Activated CD4-positive, alpha-beta T cell treated with anti-CD3 and anti-CD28 coated beads, Interleukin-2, amount 50 U/mL, for 24 hours (primary cell): ENCODE measurements around the gene C20orf204.
"Not testable (repeated sequence)": the region's sequence is repeated elsewhere in the genome, so short reads cannot be mapped to it uniquely, and the experiment has no call there.

Source experiments
- DNase-seq, 2 donors: peaks; one replicate each; pipeline ENCODE4 v3.0.0-alpha.2; 2020; ENCODE audit warnings: low read depth in 1 of 2, low spot score in 1 of 2

C20orf204 gene, protein sequence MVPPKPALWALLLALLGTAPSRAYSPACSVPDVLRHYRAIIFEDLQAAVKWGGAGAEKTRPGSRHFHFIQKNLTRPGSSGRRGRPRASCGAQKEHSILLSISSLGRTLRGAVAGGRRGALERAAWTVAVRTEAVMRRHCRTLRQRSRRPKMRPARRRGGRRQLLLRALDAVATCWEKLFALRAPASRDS

GRCh38 chr20:64035933-64036345 is at the start of gene C20orf204:
Gene C20orf204 (plus strand): TSS chr20:64036182. CDS start chr20:64036324, 142 bp downstream.
- no peak for DNase-seq

GRCh38 chr20:64000906-64001305 is 35.1 kb upstream of the C20orf204 start:
- no peak for DNase-seq

DNA sequence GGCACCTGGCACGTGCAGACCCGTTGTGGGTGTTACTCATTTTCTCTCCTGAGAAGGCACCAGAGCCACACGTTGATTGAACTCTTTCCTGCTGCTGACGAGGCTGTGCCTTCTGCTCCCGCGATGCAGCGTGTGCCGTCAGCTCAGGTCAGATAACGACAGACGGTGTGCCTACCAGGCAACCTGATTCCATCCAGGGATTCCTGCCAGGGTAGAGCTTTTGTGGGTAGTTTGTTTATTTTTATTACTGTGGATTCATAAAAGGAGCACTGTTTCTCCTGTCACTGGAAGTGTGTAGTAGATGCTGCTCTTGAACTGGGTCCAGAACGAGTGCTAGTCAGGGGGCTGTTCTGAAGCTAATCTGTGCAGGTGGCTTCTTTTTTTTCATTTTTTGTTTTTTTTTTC is 34.4 kb upstream of the C20orf204 start:
- DNase-seq, result no peak

DNA sequence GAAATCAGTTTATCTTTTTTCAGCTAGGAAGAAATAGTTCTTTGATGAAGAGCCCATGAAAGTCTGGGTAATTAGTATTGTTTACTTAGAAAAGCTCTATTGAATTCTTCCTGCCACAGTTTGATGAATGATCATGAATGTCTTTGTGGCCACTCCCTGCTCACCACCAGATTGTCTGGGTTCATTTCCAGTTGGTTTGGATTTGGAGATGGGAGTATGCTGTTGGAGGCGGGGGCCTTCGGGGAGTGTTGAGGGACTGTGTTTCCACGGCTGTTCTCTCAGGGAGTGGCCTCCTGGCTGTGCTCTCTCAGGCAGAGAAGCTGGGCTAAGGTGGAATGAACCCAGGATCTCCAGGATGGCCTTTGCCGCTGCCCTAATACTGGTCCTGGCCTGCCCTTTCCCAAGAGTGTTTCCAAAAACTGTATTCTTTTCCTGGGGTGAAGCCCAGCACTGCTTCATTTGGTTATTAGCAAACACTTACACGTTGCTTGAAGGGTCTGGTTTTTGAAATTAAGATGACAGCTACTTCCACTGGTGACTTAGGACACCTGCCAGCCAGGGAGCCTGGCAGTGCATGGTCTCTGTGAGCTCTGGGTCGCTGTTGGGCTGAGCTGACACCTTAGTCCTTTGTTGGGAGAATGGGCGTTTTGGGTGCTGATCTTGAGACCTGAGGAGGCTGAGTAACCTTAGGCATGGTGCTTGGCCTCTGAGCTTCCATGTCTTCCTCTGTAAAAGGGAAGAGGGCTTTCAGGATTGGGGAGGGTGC is 31.8 kb upstream of the C20orf204 start:
- no peak for DNase-seq

GRCh38 chr20:64005394-64005793 is 30.6 kb upstream of the C20orf204 start:
- DNase-seq, result no peak

DNA sequence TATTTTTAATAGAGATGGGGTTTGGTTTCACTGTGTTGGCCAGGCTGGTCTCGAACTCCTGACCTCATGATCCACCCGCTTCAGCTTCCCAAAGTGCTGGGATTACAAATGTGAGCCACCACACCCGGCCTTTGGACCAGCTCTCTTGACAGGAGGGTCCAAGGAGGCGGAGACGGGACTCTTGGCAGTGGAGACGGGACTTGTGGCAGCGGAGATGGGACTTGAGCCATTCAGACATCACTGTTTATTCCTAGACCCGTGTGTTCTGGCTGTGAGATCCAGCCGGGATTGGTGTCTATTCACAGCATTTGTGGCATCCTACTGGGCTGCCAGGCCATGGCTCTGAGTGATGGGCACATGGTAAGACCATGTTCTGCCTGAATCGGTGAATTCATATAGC is 29.5 kb upstream of the C20orf204 start:
- no peak for DNase-seq

DNA sequence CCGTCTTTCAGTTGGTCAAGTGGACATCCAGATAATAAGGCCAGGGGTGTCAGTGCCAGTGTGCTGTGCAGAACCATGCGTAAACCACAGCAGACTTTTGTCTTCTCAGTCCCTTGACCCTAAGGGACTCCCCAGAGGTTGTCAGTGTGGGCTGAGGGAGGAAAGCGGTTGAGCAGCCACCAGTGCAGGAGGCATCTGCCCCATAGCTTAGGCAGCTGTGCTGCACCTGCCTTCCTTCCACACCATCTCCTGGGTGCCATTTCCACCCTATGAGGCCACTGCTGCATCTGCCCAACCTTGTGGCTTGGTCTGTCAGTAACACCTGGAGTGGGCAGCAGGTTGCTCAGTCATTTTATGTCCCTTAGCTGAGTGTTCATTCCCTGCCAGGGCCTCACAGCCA is 29.1 kb upstream of the C20orf204 start:
- DNase-seq, result no peak

GRCh38 chr20:64009811-64010387 is 26.1 kb upstream of the C20orf204 start:
- DNase-seq, result no peak

DNA sequence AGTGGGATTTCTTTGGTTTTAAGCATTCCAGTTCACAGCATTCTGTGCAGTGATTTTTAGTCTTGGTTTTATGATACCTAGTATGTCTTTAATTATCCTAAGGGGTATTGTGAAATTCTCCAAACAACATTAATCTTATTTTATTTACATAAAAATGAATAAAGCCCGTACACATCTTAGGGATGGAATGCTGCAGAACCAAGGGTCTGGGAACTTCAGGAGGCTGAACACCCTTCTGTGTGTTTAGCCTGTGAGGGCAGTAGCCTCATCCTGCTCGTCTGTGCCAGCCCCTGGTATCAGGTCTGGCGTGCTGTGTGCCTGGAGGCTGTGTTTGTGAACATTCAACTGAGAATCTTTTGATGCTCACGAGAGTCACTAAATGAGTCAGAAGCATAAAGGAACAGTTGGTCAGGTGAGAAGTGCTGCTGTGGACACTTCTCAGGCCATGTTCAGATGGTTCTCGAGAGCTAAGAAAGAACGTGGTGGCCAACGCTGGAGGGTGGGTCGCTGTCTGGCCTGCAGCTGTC is 25.2 kb upstream of the C20orf204 start:
- no peak for DNase-seq

GRCh38 chr20:64011366-64011779 is 24.6 kb upstream of the C20orf204 start:
- DNase-seq, result no peak

- not testable (repeated sequence) for DNase-seq
These were observed 23.4 kb upstream of the C20orf204 start for GRCh38 chr20:64012385-64013154.

GRCh38 chr20:64015635-64016034 is 20.3 kb upstream of the C20orf204 start:
- no peak for DNase-seq

- no peak for DNase-seq
These were observed 14.6 kb upstream of the C20orf204 start for GRCh38 chr20:64021124-64021975.

DNA sequence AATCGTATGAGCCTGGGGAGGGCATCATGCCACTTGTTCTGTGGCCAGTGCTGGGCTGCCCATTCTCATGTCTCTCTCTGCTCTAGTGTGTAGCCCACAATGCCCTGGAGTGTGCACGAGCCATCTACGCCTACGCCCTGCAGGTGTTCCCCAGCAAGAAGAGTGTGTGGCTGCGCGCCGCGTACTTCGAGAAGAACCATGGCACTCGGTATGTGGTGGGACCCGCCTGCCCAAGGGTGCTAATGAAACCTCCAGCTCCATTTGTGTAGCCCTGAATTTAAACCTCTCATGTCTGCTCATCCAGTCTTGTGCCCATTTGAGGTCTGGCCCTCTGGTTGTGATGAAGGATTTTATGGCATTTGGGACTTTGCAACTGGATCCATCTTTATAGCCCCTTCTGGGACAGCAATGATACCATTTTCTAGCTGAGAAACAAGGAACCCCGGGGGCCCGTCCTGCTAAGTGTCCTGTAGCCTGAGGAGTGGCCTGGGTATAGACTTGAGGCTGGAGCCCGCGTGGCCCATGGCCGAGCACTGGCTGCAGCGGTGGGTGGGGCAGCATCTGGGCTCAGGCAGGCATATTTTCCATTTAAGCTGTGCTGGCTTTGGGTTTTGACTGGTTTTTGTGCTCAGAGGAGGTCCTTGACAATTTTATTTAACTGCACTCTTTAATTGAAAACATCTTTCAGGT is 13.2 kb upstream of the C20orf204 start:
- DNase-seq, result no peak

GRCh38 chr20:64023361-64024140 is 12.4 kb upstream of the C20orf204 start:
- DNase-seq, result no peak

- no peak for DNase-seq
These were observed 11.6 kb upstream of the C20orf204 start for GRCh38 chr20:64024141-64024990.

DNA sequence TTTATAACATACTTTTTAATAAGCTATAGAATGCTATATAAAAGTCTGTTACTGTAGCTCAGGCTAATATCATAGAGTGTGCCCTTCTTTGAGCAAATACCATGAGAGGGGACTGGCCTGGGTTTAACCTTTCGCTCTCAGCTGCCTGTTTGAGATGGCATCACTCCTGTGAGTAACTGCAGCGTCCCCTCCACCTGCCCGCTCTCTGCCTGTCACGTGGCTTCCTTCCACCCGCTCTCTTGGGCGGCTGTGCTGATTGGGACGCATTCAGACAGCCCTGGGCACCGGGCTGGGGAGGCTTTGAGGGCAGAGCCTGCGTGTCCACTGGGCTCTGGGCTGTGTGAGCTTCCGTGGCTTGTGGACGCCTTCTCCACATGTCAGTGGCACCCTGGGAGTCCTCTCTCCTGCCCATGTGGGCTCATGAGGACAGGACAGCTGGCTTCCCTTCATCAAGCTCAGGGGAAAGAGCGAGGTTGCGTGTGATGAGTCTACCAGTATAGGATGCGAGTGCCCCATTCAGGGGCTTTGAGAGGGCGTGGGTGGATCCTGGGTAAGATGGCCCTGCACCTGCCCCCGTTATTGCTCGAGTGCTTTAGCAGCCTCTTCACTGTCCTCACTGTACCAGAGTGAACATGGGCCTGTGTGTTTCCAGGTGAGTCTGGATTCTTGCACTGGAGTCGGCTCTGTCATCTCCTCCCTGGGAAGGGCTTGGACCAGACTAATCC is 10.7 kb upstream of the C20orf204 start:
- DNase-seq, result no peak
